ENCODE measurements around the gene WBP4.

WBP4 gene

GRCh38 chr13:41049480-41050440 lies 11.5 kb upstream of the WBP4 start:
- no peak for DNase-seq (ENCODE audit: low spot score)

- DNase-seq (ENCODE audit: low spot score) = no peak
Observed at GRCh38 chr13:41052441-41052840, 8.9 kb upstream of the WBP4 start.

GRCh38 chr13:41053384-41053826 lies 7.9 kb upstream of the WBP4 start:
- DNase-seq (ENCODE audit: low spot score) = peak; percentile 55

GRCh38 chr13:41054212-41054877 lies 7.0 kb upstream of the WBP4 start:
- DNase-seq (ENCODE audit: low spot score) = peak; percentile 29

- DNase-seq (ENCODE audit: low spot score) = no peak
Observed at GRCh38 chr13:41054919-41055619, 6.2 kb upstream of the WBP4 start.

DNA sequence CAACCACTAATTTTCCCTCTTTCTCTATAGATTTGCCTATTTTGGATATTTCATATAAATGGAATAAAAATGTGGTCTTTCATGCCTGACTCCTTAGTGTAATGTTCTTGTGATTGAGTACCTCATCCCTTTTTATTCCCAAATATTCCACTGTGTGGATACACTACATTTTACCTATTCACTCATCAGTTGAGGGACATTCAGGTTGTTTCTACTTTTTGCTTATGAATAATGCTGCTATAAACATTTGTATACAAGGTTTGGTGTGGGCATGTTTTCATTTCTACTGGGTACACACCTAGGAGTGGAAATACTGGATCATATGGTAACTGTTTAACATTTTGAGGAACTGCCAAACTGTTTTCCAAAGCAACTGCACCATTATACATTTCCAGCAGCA lies 5.1 kb upstream of the WBP4 start:
- DNase-seq (ENCODE audit: low spot score) = no peak

DNA sequence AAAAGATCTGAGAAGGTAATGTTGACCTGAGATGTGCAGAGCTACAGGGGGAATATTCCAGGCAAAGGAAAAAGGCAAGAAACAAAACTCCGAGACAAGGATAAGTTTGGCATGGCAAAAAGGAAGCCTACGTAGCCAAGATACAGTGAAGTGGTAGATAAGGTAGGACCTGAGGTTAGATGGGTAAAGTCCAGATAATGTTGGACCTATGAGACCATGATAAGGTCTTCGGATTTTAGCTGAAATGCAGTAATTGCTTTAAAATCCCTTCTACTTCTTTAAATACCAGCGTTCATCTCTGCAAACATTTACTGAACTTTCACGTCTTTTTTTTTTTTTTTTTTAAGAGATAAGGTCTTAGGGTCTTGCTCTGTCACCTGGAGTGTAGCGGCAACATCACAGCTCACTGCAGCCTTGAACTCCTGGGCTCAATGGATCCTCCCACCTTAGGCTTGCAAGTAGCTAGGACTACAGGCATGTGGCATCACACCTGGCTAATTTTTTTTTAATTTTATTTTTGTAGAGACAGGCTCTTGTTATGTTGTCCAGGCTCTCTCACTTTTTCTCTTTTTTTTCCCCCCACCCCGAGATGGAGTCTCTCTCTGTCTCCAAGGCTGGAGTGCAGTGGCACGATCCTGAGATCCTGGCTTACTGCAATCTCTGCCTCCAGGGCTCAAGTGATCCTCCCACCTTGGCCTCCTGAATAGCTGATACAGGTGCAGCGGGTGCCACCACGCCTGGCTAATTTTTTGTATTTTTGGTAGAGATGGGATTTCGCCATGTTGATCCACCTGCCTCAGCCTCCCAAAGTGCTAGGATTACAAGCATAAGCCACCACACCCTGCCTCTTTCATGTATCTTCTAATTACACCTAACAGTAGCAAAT lies 4.2 kb upstream of the WBP4 start:
- no peak for DNase-seq (ENCODE audit: low spot score)

GRCh38 chr13:41058295-41059070 lies 2.8 kb upstream of the WBP4 start:
- DNase-seq (ENCODE audit: low spot score) = no peak

DNA sequence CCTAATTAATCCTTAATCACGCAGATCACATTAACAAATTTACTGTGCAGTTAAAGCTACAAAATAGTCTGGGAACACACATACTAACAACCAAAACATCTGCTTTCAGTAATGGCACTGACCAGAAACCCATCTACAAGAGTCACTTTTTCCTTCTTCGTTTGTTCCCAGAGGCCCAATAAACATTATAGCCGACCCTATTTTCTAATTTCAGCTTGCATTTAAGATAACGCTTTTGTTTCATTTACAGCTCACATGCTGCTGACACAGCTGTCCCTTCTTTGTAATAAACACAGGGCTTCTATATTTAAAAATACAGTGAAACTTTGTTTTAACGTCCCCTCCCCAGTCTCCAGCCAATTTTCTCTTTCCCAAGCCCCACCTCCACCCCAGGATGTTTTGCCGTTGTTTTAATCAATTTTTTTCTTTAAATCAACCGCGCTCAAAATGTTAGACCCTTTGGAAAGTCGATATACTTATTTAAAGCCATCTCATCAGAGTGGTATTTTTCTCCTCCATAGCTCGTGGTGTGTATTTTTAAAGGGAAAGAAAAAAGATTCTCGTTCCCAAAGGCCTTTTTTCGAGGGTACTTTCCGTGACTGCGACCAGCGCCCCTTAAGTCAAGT lies 1.7 kb upstream of the WBP4 start:
- no peak for DNase-seq (ENCODE audit: low spot score)

DNA sequence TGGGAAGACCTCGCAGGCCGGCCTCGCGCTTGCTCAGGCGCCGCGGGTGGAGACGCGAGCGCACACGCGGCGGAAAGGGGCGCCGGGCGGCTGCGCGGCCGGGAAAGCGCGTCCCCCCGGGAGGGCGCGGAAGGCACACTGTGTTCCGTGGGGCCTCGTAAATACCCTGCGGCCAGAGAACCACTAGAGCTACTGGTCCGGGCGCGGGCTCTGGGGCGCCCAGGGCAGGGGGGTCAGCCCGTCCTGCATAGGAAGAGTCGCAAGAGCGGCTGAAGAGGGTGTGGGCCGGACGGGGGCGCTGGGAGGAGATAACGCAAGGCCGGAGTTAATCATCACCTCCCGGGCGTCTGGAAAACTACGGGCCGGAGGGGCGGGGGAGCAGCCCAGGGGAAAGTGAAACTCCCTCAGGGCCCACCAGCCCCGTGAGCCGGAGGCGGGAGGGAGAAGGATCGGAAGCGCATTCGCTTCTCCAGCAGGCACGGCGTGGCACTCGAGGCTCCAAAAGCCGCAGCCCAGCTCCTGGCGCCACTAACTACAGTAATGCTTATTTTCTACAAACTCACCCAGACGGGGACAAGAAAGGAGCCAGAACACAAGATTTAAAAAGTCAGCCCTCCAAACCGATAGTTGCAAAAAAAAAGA lies 1.1 kb upstream of the WBP4 start:
- peak; percentile 73 for DNase-seq (ENCODE audit: low spot score)

GRCh38 chr13:41060724-41061074 lies 610 bp upstream of the WBP4 start:
- peak; percentile 50 for DNase-seq (ENCODE audit: low spot score)

- peak; percentile 56 for DNase-seq (ENCODE audit: low spot score)
Observed at GRCh38 chr13:41061914-41062837, 867 bp downstream of the WBP4 start.

DNA sequence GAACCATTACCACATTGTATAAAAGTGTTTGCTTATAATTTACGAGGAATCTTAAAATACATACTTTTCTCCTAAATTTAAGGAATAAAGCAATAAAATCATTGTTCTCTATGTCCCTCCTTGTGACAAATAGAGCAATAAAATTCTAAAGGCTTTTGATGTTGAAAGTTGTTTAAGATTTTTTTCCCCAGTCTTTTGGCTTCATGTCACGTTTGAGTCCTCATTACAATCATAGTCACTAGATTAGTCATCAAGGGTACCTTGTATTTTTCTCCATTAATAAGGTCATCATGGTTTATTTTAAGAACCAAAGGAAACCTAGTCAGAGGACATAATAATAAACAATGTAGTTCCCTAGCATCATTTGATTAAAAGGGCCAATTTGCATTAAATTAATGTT lies 3.2 kb downstream of the WBP4 start:
- DNase-seq (ENCODE audit: low spot score) = peak; percentile 71

- peak; percentile 35 for DNase-seq (ENCODE audit: low spot score)
Observed at GRCh38 chr13:41065078-41065477, 3.8 kb downstream of the WBP4 start.

- DNase-seq (ENCODE audit: low spot score) = no peak
Observed at GRCh38 chr13:41074523-41074922, 13.2 kb downstream of the WBP4 start.

- peak; percentile 65 for DNase-seq (ENCODE audit: low spot score)
Observed at GRCh38 chr13:41075034-41075433, 13.7 kb downstream of the WBP4 start.

DNA sequence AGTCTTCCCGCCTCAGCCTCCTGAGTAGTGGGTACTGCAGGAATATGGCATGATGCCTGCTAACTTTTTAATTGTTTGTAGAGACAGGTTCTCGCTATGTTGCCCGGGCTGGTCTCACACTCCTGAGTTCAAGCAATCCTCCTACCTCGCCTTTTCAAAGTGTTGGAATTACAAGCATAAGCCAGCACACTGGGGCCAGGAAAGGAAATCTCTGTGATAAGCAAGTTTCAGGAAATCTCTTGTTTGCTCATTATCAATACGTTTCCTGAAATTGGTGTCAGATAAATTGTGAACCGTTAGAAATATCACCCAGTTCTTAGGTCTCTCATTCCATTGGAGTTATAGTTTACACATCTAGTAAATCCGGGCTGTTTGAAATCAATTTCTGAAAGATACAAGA lies 14.2 kb downstream of the WBP4 start:
- no peak for DNase-seq (ENCODE audit: low spot score)

GRCh38 chr13:41077475-41077874 lies 16.2 kb downstream of the WBP4 start:
- DNase-seq (ENCODE audit: low spot score) = no peak

DNA sequence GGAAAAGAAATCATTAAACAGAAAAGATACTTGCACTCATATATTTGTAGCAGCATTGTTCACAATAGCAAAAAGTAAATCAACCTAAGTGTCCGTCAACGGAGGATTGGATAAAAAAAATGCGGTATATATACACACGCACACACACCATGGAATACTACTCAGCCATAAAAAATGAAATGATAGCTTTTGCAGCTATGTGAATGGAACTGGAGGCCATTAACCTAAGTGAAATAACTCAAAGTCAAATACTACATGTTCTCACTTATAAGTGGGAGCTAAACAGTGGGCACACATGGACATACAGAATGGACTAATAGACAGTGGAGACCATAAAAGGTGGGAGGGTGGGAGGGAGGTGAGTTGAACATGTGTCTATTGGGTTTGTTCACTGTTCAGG lies 18.4 kb downstream of the WBP4 start:
- DNase-seq (ENCODE audit: low spot score) = no peak
